ENCODE results near the gene MASP1.
A peak's percentile ranks its signal among the peaks of the same experiment; 100 is the strongest.
"Not testable (repeated sequence)": the region's sequence is repeated elsewhere in the genome, so short reads cannot be mapped to it uniquely, and the experiment has no call there.

MASP1 gene

DNA sequence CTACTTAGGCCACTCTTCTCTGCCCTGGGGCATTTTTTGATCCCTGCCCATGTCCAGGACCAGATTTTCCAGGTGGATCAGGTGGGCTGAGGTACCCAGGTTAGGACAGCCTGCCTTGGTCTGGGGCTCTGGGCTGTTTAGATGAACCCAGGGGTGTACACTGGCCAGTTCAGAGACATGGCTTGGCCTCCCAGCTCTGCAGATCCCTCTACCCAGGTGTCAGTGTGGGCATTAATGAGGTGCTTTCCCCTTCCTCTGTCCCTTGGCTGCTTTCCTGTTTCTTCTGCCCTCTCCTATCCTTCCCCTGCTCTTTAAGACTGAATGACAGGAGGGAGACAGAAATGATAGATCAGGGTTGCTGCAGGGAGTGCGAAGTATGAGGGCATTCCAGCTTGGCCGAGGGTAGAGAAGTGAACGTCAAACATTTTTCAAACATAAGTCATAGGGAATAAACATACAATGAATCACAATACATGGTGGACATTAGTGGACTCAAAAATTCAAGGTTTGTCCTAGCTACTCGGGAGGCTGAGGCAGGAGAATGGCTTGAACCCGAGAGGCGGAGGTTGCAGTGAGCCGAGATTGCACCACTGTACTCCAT lies 63.8 kb downstream of the MASP1 start:
- DNase-seq (ENCODE audit: low read depth, low spot score) = no peak

GRCh38 chr3:187223799-187224198 lies 67.7 kb downstream of the MASP1 start:
- no peak for DNase-seq (ENCODE audit: low read depth, low spot score)

DNA sequence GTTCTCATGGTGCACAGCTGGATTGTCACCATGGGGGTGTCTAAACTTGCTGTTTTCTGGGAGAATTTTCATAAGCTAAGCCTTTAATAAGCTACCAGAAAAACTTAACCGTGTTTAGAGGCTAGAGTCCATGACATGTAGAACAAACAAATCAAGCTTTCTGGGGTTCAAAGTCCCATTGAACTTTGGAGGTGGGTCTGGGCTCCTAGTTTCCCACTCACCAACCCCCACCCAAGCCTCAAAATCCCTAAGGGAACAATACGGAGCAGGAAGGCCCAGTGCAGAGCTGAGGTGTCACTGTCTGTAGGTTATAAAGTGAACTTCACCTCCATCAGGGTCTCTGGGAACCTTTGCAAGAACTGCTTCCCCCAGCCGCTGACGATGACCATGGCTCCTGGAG lies 68.7 kb downstream of the MASP1 start:
- DNase-seq (ENCODE audit: low read depth, low spot score) = no peak

GRCh38 chr3:187215460-187215859 lies 76.1 kb downstream of the MASP1 start:
- no peak for DNase-seq (ENCODE audit: low read depth, low spot score)

- no peak for DNase-seq (ENCODE audit: low read depth, low spot score)
Observed at GRCh38 chr3:187213616-187214015, 77.9 kb downstream of the MASP1 start.

- DNase-seq (ENCODE audit: low read depth, low spot score) = no peak
Observed at GRCh38 chr3:187212705-187213104, 78.8 kb downstream of the MASP1 start.

DNA sequence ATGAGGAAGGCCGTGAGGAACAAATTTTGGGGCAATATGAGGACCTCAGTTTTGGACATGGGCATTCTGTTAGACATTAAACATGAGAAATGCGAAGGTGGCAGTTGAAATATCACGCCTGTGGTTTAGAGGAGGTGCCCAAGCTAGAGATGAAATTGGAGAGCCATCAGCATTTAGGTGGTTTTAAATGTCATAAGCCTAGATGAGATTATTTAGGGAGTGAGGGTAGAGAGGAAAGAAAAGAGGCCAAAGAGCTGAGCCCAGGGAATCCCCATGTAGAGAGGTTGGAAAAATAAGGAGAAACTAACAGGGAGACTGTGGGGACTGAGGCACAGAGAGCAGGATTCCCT lies 79.4 kb downstream of the MASP1 start:
- no peak for DNase-seq (ENCODE audit: low read depth, low spot score)

DNA sequence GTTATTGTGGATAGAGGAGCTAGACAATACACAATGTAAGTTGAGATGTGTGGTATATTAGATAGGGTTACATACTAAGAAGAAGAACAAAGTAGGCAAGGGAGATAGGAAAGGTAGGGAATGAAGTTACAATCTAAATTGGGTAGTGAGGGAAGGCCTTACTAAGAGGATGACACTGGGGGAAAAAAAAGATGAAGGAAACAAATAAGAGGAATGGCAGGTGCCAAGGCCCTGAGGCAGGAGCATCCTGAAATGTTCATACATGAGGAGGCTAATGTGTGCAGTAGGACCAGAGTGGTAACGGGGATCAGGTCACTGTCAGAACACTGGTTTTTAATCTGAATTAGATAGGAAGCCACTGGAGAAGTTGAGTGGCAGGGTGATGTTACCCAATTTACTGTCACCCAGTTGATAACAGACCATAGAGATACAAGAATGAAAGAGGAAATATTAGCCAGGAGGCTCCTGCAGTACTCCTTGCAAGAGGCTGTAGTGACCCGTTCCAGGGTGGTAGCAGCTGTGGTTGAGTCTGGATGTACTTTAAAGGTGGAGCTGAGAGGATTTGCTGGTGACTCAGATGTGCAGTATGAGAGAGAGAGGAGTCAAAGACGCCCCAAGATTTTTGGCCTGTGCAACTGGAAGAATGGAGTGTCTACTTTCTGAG lies 79.9 kb downstream of the MASP1 start:
- no peak for DNase-seq (ENCODE audit: low read depth, low spot score)

- DNase-seq (ENCODE audit: low read depth, low spot score) = peak; percentile 4
Observed at GRCh38 chr3:187210545-187211327, 80.8 kb downstream of the MASP1 start.

GRCh38 chr3:187210091-187210490 lies 81.4 kb downstream of the MASP1 start:
- DNase-seq (ENCODE audit: low read depth, low spot score) = no peak

DNA sequence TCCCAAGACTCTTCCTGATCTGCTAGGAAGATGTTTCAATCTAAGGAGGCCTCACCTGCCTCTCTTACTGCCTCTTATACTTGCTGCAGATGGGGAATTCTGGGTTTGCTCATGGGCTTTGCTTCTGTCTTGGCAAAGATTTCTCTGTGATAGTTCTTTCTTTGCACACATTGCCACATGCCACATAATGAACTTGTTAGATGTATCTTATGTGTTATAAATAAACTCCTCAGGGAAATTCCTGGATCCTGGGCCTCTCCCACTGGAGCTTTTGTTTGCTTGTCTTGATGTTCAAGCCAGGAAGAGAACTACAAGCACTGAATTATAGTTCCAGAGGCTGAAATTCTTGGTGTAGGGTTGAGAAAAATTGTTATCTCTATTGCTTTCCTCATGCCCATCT lies 82.0 kb downstream of the MASP1 start:
- DNase-seq (ENCODE audit: low read depth, low spot score) = no peak

DNA sequence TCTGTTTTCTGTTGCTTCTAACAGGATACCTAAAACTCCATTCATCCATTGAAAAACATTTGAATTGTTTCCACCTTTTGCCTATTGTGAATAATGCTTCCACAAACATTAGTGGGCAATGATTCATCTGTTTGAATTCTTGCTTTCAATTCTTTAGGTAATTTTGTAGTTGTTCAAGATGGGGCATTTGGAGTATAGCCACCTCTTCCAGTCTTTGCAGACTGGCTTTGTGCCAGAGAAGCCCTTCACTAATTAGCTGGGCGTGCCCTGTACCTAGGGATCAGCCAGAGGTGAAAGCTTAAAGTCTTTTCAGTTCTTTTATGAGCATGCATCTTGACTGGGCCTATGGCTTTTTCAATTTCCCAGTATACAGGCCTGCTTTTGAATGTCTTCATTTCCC lies 83.4 kb downstream of the MASP1 start:
- DNase-seq (ENCODE audit: low read depth, low spot score) = no peak

DNA sequence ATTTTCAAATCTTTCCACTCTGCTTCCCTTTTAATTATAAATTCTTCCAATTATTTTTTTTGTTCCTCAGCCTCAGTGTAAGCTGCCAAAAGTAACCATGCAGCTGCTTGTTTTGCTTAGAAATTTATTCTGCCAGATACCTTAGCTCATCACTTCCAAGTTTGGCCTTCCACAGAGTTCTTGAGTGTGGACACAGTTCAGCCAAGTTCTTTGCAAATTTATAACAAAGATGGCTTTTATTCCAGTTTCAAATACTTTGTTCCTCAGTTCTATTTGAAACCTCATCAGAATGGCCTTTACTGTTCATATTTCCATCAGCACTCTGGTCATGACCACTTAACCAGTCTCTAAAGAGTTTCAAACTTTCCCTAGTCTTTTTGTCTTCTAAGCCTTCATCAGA lies 83.9 kb downstream of the MASP1 start:
- DNase-seq (ENCODE audit: low read depth, low spot score) = no peak

- no peak for DNase-seq (ENCODE audit: low read depth, low spot score)
Observed at GRCh38 chr3:187207062-187207461, 84.5 kb downstream of the MASP1 start.

- no peak for DNase-seq (ENCODE audit: low read depth, low spot score)
Observed at GRCh38 chr3:187205683-187206082, 85.9 kb downstream of the MASP1 start.

DNA sequence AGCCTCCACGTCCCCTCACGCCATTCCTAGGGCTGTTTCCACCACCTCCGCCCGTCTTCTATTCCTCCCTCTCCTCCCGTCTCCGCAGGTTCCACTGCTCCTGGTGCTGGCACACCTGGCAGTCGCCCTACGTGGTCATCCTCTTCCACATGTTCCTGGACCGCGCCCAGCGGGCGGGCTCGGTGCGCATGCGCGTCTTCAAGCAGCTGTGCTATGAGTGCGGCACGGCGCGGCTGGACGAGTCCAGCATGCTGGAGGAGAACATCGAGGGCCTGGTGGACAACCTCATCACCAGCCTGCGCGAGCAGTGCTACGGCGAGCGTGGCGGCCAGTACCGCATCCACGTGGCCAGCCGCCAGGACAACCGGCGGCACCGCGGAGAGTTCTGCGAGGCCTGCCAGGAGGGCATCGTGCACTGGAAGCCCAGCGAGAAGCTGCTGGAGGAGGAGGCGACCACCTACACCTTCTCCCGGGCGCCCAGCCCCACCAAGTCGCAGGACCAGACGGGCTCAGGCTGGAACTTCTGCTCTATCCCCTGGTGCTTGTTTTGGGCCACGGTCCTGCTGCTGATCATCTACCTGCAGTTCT lies 92.0 kb downstream of the MASP1 start:
- not testable (repeated sequence) for DNase-seq (ENCODE audit: low read depth, low spot score)

- no peak for DNase-seq (ENCODE audit: low read depth, low spot score)
Observed at GRCh38 chr3:187198490-187198889, 93.0 kb downstream of the MASP1 start.

GRCh38 chr3:187197335-187197649 lies 94.2 kb downstream of the MASP1 start, which contains the start of gene RTP1:
TSS of gene RTP1 (plus strand) at chr3:187197486. CDS start at chr3:187197516, 30 bp downstream.
- peak; percentile 17 for DNase-seq (ENCODE audit: low read depth, low spot score)

GRCh38 chr3:187196573-187197334 lies 94.8 kb downstream of the MASP1 start:
- DNase-seq (ENCODE audit: low read depth, low spot score) = no peak

- no peak for DNase-seq (ENCODE audit: low read depth, low spot score)
Observed at GRCh38 chr3:187193181-187193580, 98.4 kb downstream of the MASP1 start.

- no peak for DNase-seq (ENCODE audit: low read depth, low spot score)
Observed at GRCh38 chr3:187191271-187191670, 100.3 kb downstream of the MASP1 start.

DNA sequence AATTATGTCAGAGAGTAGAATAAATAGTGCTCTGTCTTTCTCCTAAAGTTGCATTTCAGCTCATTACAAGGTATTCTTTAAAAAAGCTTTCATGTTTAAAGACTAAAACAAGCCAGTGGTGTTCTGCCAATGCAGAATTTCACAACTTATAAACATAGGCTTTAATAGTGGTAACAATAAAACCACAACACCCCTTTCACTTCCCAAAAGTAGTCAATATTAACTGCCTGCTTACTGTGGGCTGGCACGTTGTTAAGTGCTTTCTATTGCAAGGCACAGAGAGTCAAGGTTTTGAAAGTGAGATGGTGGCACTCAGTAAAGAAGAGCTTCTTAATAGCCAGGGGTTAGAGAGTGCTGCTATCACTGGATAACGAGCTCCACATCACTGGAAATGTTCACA lies 102.6 kb downstream of the MASP1 start:
- no peak for DNase-seq (ENCODE audit: low read depth, low spot score)
